Coronary artery (tissue), 2 donors: Measurements from ENCODE around the gene SLC17A9.
"Not testable (repeated sequence)": the region's sequence is repeated elsewhere in the genome, so short reads cannot be mapped to it uniquely, and the experiment has no call there.

Experiments
- DNase-seq: peaks from one replicate; pipeline ENCODE4 v3.0.0-alpha.2; 2017; ENCODE audit warnings: low spot score
- H3K27ac ChIP-seq, 2 donors: fragments of 200-600 bp; sonication (generic); one replicate each; pipeline ENCODE4 v1.5.1; 2016 to 2019
- H3K4me3 ChIP-seq: fragments of 200-600 bp; sonication (generic); 2 replicates; pipeline ENCODE4 v1.5.1; 2016; ENCODE audit warnings: mild to moderate bottlenecking, moderate library complexity
- CTCF ChIP-seq: fragments of 200-600 bp; sonication (generic); IDR thresholded peaks from one replicate; pipeline ENCODE4 v1.5.1; 2019; ENCODE audit warnings: antibody characterized with exemption

Gene SLC17A9

GRCh38 chr20:62958388-62959100, 6.0 kb downstream of the SLC17A9 start:
- no peak for TF ChIP-seq CTCF
- no peak for DNase-seq
- Histone ChIP-seq H3K4me3 (no peak overlapping the region), H3K27ac (no peak overlapping the region)

- H3K27ac ChIP-seq, result no peak overlapping the region
- TF ChIP-seq CTCF, result no peak
- DNase-seq, result no peak
- no peak overlapping the region for H3K4me3 ChIP-seq
These were observed 6.8 kb downstream of the SLC17A9 start for GRCh38 chr20:62959101-62959971.

GRCh38 chr20:62959998-62960436, 7.5 kb downstream of the SLC17A9 start:
- TF ChIP-seq CTCF, result no peak
- no peak for DNase-seq
- Histone ChIP-seq H3K4me3 (no peak overlapping the region), H3K27ac (no peak overlapping the region)

GRCh38 chr20:62960446-62961309, 8.2 kb downstream of the SLC17A9 start:
- H3K27ac ChIP-seq, H3K4me3 ChIP-seq: not testable (repeated sequence)

GRCh38 chr20:62961310-62961783, 8.8 kb downstream of the SLC17A9 start:
- TF ChIP-seq CTCF, result no peak
- no peak overlapping the region for H3K27ac ChIP-seq
- DNase-seq, result no peak
- no peak overlapping the region for H3K4me3 ChIP-seq

More at GRCh38 chr20:62960446-62961309, 8.2 kb downstream of the SLC17A9 start:
- DNase-seq, result not testable (repeated sequence)

- Histone ChIP-seq H3K4me3 (no peak overlapping the region), H3K27ac (no peak overlapping the region)
- no peak for TF ChIP-seq CTCF
- DNase-seq, result no peak
These were observed 9.3 kb downstream of the SLC17A9 start for GRCh38 chr20:62961799-62962198.
